Activated CD8-positive, alpha-beta memory T cell treated with anti-CD3 and anti-CD28 coated beads, Interleukin-2, amount 50 U/mL, for 1 hour (primary cell): ENCODE measurements around the gene MAGEB6.
"Not testable (repeated sequence)": the region's sequence is repeated elsewhere in the genome, so short reads cannot be mapped to it uniquely, and the experiment has no call there.

ENCODE experiments used
- DNase-seq: peaks from one replicate; pipeline ENCODE4 v3.0.0-alpha.2; 2020; ENCODE audit errors: extremely low read depth

The MAGEB6 gene, protein sequence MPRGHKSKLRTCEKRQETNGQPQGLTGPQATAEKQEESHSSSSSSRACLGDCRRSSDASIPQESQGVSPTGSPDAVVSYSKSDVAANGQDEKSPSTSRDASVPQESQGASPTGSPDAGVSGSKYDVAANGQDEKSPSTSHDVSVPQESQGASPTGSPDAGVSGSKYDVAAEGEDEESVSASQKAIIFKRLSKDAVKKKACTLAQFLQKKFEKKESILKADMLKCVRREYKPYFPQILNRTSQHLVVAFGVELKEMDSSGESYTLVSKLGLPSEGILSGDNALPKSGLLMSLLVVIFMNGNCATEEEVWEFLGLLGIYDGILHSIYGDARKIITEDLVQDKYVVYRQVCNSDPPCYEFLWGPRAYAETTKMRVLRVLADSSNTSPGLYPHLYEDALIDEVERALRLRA

GRCh38 chrX:26192204-26192603 is at the start of gene MAGEB6:
Gene MAGEB6 (plus strand): TSS chrX:26192440. CDS start chrX:26193847, 1,407 bp downstream.
- no peak for DNase-seq

DNA sequence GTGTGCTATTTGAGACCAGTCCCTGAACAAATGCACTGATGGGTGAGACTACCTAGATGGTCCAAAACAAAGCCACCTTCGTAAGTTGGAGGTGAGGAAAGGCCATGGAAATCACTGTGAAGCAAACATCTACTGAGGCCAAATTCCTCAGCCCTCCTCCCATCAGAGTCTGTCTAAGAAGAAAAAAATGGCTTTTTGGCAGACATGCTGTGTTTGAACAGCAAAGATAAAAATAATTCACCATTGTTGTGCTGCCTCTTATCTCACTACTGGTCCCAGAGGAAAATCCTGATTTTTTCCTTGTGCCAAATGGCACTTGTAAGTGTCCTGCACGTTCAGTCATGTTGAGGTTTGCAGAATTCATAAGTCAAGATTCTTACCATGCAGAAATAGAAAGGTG is 46.2 kb upstream of the MAGEB6 start:
- DNase-seq, result no peak

- DNase-seq, result no peak
Observed at GRCh38 chrX:26160301-26160700, 31.9 kb upstream of the MAGEB6 start, which contains the start of gene MAGEB6B. Gene MAGEB6B (plus strand): TSS chrX:26160601. CDS start chrX:26160601, 0 bp downstream.

- no peak for DNase-seq
Observed at GRCh38 chrX:26203561-26203960, 11.3 kb downstream of the MAGEB6 start.

- DNase-seq, result not testable (repeated sequence)
Observed at GRCh38 chrX:26204717-26205116, 12.5 kb downstream of the MAGEB6 start.

GRCh38 chrX:26208012-26208411 is 15.8 kb downstream of the MAGEB6 start:
- DNase-seq, result no peak

- no peak for DNase-seq
Observed at GRCh38 chrX:26215869-26216268, 23.6 kb downstream of the MAGEB6 start, which contains the start of gene MAGEB5. Gene MAGEB5 (plus strand): TSS chrX:26216169. CDS start chrX:26217302, 1,133 bp downstream.

GRCh38 chrX:26219351-26219750 is 27.1 kb downstream of the MAGEB6 start:
- no peak for DNase-seq

DNA sequence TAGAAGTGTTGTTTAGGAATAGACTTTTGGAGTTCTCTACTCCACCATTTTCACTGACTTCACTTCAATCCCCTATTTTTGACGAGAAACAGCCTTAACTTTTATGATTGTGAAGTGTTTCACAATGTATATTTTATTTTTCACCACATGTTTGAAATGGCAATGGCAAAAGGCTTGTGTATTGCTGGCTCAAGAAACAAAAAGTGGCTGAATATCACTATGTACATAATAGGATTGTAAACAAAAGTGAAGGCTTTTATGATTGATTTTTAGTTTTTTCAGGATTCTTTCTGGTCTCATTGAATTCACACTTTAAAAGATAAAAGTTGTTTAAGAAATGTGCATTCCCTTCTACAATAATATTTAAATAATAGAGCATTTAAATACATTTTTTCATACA is 41.9 kb downstream of the MAGEB6 start:
- no peak for DNase-seq
